OCI-LY7 (cell line): Measurements from ENCODE around the gene GORASP2.

Experiments
- CTCF ChIP-seq: fragments of 200-600 bp; sonication (generic); conservative IDR thresholded peaks from 2 replicates; pipeline ENCODE4 v1.5.1; 2014; ENCODE audit warnings: mild to moderate bottlenecking, antibody characterized with exemption, low read length, moderate library complexity, mixed read lengths
- EZH2phosphoT487 ChIP-seq: fragments of 200-600 bp; sonication (generic); IDR thresholded peaks from 2 replicates; pipeline ENCODE4 v1.6.1; 2018; ENCODE audit warnings: low read depth, borderline replicate concordance, mild to moderate bottlenecking, mixed run types, antibody characterized with exemption, low read length, moderate library complexity, mixed read lengths

DNA sequence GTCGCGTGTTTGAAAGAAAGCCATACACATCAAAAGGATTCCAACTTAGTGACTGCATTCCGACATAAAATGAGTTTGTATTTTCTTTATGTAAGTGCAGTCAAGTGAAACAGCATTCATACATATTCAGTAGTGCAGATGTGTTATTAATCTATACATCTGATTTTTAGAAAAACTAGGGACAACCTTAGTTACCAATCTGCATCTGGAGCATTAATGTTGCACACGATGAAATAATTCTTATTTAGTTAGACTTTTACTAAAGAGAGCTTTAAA lies 1.9 kb downstream of the GORASP2 start:
- TF ChIP-seq CTCF: no peak
- TF ChIP-seq EZH2phosphoT487: no peak
